Adipocyte (in vitro differentiated cells): Measurements from ENCODE around the gene N4BP2L2.
A peak's percentile ranks its signal among the peaks of the same experiment; 100 is the strongest.

Experiments used
- DNase-seq: peaks from one replicate; pipeline ENCODE4 v3.0.0-alpha.2; 2015; ENCODE audit warnings: low read depth
- H3K27me3 ChIP-seq: replicated peaks from 2 replicates; pipeline ENCODE4 v1.7.0; 2013; ENCODE audit warnings: mild to moderate bottlenecking, low read length, moderate library complexity; ENCODE audit not compliant: control insufficient read depth, insufficient read depth
- H3K36me3 ChIP-seq: 2 replicates; pipeline ENCODE4 v1.7.0; 2013; ENCODE audit warnings: low read length, mild to moderate bottlenecking, moderate library complexity; ENCODE audit not compliant: control insufficient read depth, insufficient read depth, severe bottlenecking
- H3K4me1 ChIP-seq: 2 replicates; pipeline ENCODE4 v1.7.0; 2013; ENCODE audit warnings: mild to moderate bottlenecking, low read length, moderate library complexity; ENCODE audit not compliant: control insufficient read depth, insufficient read depth
- H3K4me3 ChIP-seq: 2 replicates; pipeline ENCODE4 v1.7.0; 2013; ENCODE audit warnings: mild to moderate bottlenecking, low read length, moderate library complexity
- H3K9ac ChIP-seq: 2 replicates; pipeline ENCODE4 v1.7.0; 2013; ENCODE audit warnings: mild to moderate bottlenecking, low read length, moderate library complexity
- H3K9me3 ChIP-seq: 2 replicates; pipeline ENCODE4 v1.7.0; 2013; ENCODE audit warnings: mild to moderate bottlenecking, low read length, moderate library complexity; ENCODE audit not compliant: control insufficient read depth

Gene N4BP2L2

GRCh38 chr13:32391101-32391619, 147.4 kb downstream of the N4BP2L2 start:
- no peak overlapping the region for H3K4me3 ChIP-seq
- DNase-seq = peak; percentile 42
- H3K9me3 ChIP-seq = no peaks in the 10 kb centered on the region
- H3K4me1 ChIP-seq = no peaks in the 10 kb centered on the region
- no peak overlapping the region for H3K9ac ChIP-seq
- H3K27me3 ChIP-seq = no peaks in the 10 kb centered on the region
- H3K36me3 ChIP-seq = no peaks in the 10 kb centered on the region

- H3K36me3 ChIP-seq = no peaks in the 10 kb centered on the region
- no peaks in the 10 kb centered on the region for H3K27me3 ChIP-seq
- no peaks in the 10 kb centered on the region for H3K4me1 ChIP-seq
- no peak overlapping the region for H3K4me3 ChIP-seq
- DNase-seq = no peak
- H3K9ac ChIP-seq = no peak overlapping the region
- H3K9me3 ChIP-seq = no peaks in the 10 kb centered on the region
These were observed 148.1 kb downstream of the N4BP2L2 start for GRCh38 chr13:32390484-32390883.

- Histone ChIP-seq H3K36me3 (peaks cover under 1% of the 10 kb centered on the region), H3K4me3 (no peak overlapping the region)
- no peak for DNase-seq
These were observed 148.5 kb downstream of the N4BP2L2 start for GRCh38 chr13:32390048-32390447.

GRCh38 chr13:32385410-32385809, 153.2 kb downstream of the N4BP2L2 start:
- H3K36me3 ChIP-seq = peaks cover 4% of the 10 kb centered on the region
- H3K27me3 ChIP-seq = no peaks in the 10 kb centered on the region
- no peaks in the 10 kb centered on the region for H3K9me3 ChIP-seq
- no peak overlapping the region for H3K9ac ChIP-seq
- H3K4me1 ChIP-seq = no peaks in the 10 kb centered on the region
- no peak for DNase-seq
- H3K4me3 ChIP-seq = no peak overlapping the region

More at GRCh38 chr13:32390048-32390447, 148.5 kb downstream of the N4BP2L2 start:
- Histone ChIP-seq H3K27me3 (no peaks in the 10 kb centered on the region), H3K9ac (no peak overlapping the region), H3K9me3 (no peaks in the 10 kb centered on the region), H3K4me1 (no peaks in the 10 kb centered on the region)

GRCh38 chr13:32384702-32385101, 153.9 kb downstream of the N4BP2L2 start:
- no peaks in the 10 kb centered on the region for H3K4me1 ChIP-seq
- no peaks in the 10 kb centered on the region for H3K9me3 ChIP-seq
- DNase-seq = no peak
- no peaks in the 10 kb centered on the region for H3K27me3 ChIP-seq
- H3K9ac ChIP-seq = no peak overlapping the region
- H3K36me3 ChIP-seq = peaks cover 4% of the 10 kb centered on the region
- no peak overlapping the region for H3K4me3 ChIP-seq

GRCh38 chr13:32383836-32384618, 154.6 kb downstream of the N4BP2L2 start:
- Histone ChIP-seq H3K9me3 (no peaks in the 10 kb centered on the region), H3K4me3 (no peak overlapping the region), H3K9ac (no peak overlapping the region), H3K36me3 (peaks cover 4% of the 10 kb centered on the region), H3K27me3 (no peaks in the 10 kb centered on the region), H3K4me1 (no peaks in the 10 kb centered on the region)
- DNase-seq = no peak
